Smooth muscle cell of the brain vasculature (primary cell): ENCODE results near the gene GSE1.
A peak's percentile ranks its signal among the peaks of the same experiment; 100 is the strongest.

Experiments
- DNase-seq: peaks from one replicate; pipeline ENCODE4 v3.0.0-alpha.2; 2012; ENCODE audit warnings: low read depth, low spot score

Gene GSE1

GRCh38 chr16:85675251-85675874 lies 62.2 kb downstream of the GSE1 start:
- peak; percentile 15 for DNase-seq

GRCh38 chr16:85676466-85676865 lies 63.3 kb downstream of the GSE1 start:
- no peak for DNase-seq

- DNase-seq, result no peak
Measured at GRCh38 chr16:85677383-85677967, 64.4 kb downstream of the GSE1 start.

GRCh38 chr16:85678016-85678415 lies 64.9 kb downstream of the GSE1 start:
- no peak for DNase-seq

GRCh38 chr16:85678821-85679220 lies 65.7 kb downstream of the GSE1 start:
- no peak for DNase-seq

- DNase-seq, result no peak
Measured at GRCh38 chr16:85679870-85680269, 66.7 kb downstream of the GSE1 start.

GRCh38 chr16:85680352-85680944 lies 67.3 kb downstream of the GSE1 start:
- no peak for DNase-seq

GRCh38 chr16:85681255-85681654 lies 68.1 kb downstream of the GSE1 start:
- no peak for DNase-seq

GRCh38 chr16:85682516-85682915 lies 69.4 kb downstream of the GSE1 start:
- DNase-seq, result no peak

- DNase-seq, result no peak
Measured at GRCh38 chr16:85683363-85683762, 70.2 kb downstream of the GSE1 start.

GRCh38 chr16:85685251-85685650 lies 72.1 kb downstream of the GSE1 start:
- DNase-seq, result no peak

- DNase-seq, result no peak
Measured at GRCh38 chr16:85686912-85687591, 73.9 kb downstream of the GSE1 start.

GRCh38 chr16:85687651-85688471 lies 74.7 kb downstream of the GSE1 start:
- DNase-seq, result no peak

GRCh38 chr16:85688586-85689284 lies 75.6 kb downstream of the GSE1 start, which contains the start of gene GINS2:
TSS of gene GINS2 (minus strand) at chr16:85688954. CDS start at chr16:85688898, 56 bp downstream.
- peak; percentile 59 for DNase-seq

- no peak for DNase-seq
Measured at GRCh38 chr16:85689285-85689949, 76.3 kb downstream of the GSE1 start.

GRCh38 chr16:85689950-85690320 lies 76.8 kb downstream of the GSE1 start:
- DNase-seq, result no peak

GRCh38 chr16:85690469-85691064 lies 77.4 kb downstream of the GSE1 start:
- no peak for DNase-seq

GRCh38 chr16:85695196-85696128 lies 82.3 kb downstream of the GSE1 start:
- DNase-seq, result no peak

GRCh38 chr16:85696781-85697180 lies 83.7 kb downstream of the GSE1 start:
- DNase-seq, result no peak
